Activated CD8-positive, alpha-beta memory T cell treated with anti-CD3 and anti-CD28 coated beads for 24 hours (primary cell): ENCODE data around the gene TACC2.
"Not testable (repeated sequence)": the region's sequence is repeated elsewhere in the genome, so short reads cannot be mapped to it uniquely, and the experiment has no call there.

ENCODE experiments used
- DNase-seq: peaks from one replicate; pipeline ENCODE4 v3.0.0-alpha.2; 2020

Gene TACC2

DNA sequence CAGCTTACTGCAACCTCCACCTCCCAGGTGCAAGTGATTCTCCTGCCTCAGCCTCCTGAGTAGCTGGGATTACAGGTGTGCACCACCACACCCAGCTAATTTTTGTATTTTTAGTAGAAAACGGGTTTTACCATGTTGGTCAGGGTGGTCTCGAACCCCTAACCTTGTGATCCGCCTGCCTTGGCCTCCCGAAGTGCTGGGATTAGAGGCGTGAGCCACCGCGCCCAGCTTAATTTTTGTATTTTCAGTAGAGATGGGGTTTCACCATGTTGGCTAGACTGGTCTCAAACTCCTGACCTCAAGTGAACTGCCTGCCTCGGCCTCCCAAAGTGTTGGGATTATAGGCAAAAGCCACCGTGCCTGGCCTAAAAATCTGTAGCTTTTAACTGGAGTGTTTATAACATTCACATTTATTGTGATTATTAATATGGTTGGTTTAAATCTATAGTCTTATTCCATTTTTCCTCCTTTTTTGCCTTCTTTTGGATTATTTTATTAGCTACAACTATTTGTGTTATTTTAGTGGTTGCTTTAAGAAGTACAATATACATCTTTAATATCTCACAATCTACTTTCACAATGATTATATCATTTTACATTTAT lies 77.5 kb downstream of the TACC2 start:
- not testable (repeated sequence) for DNase-seq

DNA sequence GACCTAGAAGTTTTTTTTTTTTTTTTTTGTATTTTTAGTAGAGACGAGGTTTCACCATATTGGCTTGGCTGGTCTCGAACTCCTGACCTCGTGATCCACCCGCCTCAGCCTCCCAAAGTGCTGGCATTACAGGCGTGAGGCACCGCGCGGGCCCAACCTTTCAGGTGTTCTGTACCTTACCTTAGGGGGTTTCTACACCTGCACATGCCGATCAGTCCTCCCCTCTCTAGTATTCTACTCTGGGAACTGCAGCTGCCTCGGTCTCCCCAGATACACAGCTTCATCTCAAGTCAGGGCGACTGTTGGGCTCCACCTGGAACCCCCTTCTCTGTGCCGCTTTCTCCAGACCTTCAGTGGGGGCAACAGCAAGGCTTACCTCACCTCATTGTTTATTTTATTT lies 79.9 kb downstream of the TACC2 start:
- DNase-seq = no peak

DNA sequence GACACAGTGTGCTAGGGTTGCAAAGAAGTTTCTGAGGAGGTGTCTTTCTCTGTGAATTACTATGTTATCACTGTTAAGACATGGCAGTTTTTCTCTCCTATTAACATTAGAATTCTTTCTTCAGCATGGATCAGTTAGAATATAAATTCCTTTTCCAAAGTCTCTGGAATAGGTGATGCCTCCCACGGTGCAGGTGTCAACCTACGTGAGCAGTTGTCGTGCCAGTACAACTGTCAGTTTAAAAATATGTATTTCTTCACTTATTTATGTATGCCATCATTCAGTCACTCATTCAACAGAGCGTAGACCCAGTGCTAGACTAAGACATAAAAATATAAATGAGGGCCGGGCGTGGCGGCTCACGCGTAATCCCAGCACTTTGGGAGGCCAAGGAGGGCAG lies 83.5 kb downstream of the TACC2 start:
- DNase-seq = no peak

DNA sequence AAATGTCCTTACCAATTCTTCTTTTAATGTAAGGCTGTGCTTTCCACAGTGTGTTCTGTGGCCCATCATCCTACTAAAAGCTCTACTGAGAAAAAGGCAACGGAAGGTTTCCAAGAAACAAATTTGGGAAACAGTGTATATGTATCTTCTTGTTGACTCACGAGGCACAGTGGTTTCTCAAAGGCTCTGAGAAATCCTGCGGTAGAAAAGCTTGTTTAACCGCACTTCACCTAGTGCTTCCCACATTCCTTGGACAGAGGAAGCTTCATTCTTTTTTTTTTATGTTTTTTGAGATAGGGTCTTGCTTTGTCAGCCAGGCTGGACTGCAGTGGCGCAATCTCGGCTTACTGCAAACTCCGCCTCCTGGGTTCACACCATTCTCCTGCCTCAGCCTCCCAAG lies 84.5 kb downstream of the TACC2 start:
- no peak for DNase-seq

DNA sequence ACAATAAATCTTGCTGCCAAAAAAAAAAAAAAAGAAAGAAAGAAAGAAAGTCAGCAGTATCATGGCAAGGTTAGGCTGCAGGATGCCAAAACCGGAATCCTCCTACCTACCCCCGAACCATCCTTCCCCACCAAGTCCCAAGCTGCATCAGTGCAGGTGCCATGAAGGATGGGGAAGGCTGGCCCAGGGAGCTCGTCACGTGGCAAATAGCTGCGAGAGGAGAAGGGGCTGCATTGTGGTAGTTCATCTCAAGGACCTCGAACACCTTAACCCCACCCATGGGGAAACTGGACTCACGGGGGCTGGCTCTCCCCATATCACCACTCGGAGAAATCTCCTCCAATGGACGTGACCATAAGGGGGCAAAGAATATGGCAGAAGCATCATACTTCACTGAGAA lies 86.2 kb downstream of the TACC2 start:
- no peak for DNase-seq

DNA sequence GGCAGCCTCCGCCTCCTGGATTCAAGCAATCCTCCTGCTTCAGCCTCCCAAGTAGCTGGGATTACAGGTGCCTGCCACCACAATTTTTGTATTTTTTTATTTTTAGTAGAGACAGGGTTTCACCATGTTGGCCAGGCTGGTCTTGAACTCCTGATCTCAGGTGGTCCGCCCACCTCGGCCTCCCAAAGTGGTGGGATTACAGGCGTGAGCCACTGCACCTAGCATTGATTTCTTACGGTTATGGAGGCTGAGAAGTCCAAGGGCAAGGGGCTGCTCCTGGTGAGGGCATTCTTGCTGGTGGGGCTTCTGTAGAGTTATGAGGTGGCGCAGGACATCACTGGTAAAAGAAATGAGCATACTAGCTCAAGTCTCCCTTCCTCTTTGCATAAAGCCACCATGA lies 86.9 kb downstream of the TACC2 start:
- DNase-seq = not testable (repeated sequence)

DNA sequence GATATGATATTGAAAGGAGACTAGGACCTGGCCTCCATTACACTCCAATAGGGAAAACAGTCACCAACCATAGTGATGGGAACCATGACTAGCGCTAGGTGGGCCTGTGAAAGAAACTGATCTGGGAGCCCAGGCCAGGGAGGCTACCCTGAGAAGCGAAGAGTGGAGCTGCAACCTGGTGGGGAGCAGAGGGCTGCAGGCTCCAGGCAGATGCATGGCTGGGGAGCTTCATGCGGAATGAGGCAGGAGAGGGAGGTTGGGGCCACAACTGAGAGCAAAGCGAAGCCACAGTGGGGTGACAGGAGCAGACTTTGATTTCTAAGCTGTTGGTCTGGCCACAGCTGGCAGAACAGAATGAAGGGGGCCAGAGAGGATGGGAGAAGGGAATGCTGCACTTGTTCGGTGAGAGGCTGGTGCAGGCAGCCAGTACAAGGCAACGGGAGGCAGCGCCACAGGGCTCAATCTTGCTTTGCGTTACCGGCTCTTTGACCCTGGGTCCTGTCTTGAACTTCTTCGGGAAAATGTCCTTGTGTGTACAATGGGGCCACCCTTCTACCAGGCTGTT lies 88.4 kb downstream of the TACC2 start:
- no peak for DNase-seq

DNA sequence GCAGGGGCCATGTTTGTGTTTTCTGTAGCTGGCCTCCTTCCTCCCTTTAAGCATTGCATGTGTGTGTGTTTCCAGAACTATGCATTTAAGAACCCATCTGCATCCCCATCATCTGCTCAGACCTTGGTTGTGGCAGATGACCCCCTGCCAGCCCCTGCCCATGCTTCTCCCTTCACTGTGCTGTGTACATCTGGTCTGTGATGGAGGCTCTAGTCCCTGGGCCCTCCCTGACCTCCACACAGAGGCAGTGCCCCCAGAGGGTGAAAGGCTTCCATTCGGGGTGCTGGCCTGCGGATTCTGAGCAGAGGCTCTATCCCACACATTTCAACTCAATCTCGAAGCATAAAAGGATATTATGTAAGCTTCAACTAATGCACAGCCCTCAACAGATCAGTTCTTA lies 89.4 kb downstream of the TACC2 start:
- no peak for DNase-seq

DNA sequence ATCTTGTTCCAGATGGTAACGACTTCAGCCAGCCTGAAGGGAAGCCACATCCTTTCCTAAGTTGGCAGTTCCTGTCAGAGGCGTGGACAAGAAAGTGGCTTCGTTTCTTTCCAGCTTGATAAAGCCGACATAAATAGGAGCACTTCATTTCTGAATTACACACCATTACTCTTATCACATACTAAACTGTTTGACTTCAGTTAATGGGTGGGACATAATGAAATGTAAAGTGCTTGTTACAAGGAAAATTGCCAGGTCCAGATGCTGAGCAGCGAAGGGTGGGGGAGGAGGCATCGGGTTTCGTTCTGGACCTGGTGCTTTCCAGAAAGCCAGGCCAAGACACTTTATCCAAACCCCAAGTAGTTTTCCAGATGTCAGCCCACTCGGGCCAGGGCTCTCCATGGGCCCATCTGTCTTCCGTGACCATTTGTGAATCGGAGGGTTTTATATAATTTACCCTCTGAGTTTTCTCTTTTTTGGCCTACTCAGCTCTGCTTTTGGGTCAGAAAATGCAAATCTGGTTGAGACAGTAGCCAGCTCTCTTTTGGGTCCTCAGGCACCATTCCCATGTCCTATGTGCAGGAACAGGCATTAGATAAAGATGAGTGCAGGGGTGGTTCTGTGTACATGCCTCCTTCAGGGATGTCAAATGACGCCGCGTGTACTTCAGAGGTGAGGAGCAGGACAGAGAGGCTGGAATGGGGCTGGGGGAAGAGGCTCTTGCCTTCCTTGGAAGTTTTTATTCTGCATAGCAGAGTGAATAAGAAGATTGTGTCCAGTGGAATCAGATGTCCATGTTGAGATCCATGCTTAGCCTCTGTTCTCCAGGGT lies 90.2 kb downstream of the TACC2 start:
- DNase-seq = no peak

DNA sequence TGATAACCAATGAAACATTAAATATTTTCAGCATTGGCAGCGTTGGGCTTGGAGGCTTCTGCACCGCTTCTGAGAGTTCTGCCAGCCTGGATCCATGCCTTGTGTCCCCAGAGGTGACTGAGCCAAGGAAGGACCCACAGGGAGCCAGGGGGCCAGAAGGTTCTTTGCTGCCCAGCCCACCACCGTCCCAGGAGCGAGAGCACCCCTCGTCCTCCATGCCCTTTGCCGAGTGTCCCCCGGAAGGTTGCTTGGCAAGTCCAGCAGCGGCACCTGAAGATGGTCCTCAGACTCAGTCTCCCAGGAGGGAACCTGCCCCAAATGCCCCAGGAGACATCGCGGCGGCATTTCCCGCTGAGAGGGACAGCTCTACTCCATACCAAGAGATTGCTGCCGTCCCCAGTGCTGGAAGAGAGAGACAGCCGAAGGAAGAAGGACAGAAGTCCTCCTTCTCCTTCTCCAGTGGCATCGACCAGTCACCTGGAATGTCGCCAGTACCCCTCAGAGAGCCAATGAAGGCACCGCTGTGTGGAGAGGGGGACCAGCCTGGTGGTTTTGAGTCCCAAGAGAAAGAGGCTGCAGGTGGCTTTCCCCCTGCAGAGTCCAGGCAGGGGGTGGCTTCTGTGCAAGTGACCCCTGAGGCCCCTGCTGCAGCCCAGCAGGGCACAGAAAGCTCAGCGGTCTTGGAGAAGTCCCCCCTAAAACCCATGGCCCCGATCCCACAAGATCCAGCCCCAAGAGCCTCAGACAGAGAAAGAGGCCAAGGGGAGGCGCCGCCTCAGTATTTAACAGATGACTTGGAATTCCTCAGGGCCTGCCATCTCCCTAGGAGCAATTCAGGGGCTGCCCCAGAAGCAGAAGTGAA lies 93.9 kb downstream of the TACC2 start:
- DNase-seq = no peak

DNA sequence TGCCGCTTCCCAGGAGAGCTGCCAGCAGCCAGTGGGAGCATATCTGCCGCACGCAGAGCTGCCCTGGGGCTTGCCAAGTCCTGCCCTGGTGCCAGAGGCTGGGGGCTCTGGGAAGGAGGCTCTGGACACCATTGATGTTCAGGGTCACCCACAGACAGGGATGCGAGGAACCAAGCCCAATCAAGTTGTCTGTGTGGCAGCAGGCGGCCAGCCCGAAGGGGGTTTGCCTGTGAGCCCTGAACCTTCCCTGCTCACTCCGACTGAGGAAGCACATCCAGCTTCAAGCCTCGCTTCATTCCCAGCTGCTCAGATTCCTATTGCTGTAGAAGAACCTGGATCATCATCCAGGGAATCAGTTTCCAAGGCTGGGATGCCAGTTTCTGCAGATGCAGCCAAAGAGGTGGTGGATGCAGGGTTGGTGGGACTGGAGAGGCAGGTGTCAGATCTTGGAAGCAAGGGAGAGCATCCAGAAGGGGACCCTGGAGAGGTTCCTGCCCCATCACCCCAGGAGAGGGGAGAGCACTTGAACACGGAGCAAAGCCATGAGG lies 94.6 kb downstream of the TACC2 start:
- DNase-seq = no peak

DNA sequence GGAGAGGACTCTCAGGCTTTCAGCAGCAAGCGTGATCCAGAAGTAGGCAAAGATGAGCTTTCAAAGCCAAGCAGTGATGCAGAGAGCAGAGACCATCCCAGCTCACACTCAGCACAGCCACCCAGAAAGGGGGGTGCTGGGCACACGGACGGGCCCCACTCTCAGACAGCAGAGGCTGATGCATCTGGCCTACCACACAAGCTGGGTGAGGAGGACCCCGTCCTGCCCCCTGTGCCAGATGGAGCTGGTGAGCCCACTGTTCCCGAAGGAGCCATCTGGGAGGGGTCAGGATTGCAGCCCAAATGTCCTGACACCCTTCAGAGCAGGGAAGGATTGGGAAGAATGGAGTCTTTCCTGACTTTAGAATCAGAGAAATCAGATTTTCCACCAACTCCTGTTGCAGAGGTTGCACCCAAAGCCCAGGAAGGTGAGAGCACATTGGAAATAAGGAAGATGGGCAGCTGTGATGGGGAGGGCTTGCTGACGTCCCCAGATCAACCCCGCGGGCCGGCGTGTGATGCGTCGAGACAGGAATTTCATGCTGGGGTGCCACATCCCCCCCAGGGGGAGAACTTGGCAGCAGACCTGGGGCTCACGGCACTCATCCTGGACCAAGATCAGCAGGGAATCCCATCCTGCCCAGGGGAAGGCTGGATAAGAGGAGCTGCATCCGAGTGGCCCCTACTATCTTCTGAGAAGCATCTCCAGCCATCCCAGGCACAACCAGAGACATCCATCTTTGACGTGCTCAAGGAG lies 95.5 kb downstream of the TACC2 start:
- no peak for DNase-seq

DNA sequence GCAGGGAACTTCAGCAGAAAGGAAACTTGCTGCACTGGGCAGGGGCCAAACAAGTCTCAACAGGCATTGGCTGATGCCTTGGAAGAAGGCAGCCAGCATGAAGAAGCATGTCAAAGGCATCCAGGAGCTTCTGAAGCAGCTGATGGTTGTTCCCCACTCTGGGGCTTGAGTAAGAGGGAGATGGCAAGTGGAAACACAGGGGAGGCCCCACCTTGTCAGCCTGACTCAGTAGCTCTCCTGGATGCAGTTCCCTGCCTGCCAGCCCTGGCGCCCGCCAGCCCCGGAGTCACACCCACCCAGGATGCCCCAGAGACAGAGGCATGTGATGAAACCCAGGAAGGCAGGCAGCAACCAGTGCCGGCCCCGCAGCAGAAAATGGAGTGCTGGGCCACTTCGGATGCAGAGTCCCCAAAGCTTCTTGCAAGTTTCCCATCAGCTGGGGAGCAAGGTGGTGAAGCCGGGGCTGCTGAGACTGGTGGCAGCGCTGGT lies 96.5 kb downstream of the TACC2 start:
- no peak for DNase-seq

DNA sequence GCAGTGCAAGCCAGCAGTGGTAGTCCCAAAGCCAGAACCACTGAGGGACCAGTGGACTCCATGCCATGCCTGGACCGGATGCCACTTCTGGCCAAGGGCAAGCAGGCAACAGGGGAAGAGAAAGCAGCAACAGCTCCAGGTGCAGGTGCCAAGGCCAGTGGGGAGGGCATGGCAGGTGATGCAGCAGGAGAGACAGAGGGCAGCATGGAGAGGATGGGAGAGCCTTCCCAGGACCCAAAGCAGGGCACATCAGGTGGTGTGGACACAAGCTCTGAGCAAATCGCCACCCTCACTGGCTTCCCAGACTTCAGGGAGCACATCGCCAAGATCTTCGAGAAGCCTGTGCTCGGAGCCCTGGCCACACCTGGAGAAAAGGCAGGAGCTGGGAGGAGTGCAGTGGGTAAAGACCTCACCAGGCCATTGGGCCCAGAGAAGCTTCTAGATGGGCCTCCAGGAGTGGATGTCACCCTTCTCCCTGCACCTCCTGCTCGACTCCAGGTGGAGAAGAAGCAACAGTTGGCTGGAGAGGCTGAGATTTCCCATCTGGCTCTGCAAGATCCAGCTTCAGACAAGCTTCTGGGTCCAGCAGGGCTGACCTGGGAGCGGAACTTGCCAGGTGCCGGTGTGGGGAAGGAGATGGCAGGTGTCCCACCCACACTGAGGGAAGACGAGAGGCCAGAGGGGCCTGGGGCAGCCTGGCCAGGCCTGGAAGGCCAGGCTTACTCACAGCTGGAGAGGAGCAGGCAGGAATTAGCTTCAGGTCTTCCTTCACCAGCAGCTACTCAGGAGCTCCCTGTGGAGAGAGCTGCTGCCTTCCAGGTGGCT lies 97.7 kb downstream of the TACC2 start:
- DNase-seq = no peak

DNA sequence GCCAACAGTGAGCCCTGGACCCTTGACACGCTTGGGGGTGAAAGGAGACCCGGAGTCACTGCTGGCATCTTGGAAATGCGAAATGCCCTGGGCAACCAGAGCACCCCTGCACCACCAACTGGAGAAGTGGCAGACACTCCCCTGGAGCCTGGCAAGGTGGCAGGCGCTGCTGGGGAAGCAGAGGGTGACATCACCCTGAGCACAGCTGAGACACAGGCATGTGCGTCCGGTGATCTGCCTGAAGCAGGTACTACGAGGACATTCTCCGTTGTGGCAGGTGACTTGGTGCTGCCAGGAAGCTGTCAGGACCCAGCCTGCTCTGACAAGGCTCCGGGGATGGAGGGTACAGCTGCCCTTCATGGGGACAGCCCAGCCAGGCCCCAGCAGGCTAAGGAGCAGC lies 98.5 kb downstream of the TACC2 start:
- DNase-seq = no peak

DNA sequence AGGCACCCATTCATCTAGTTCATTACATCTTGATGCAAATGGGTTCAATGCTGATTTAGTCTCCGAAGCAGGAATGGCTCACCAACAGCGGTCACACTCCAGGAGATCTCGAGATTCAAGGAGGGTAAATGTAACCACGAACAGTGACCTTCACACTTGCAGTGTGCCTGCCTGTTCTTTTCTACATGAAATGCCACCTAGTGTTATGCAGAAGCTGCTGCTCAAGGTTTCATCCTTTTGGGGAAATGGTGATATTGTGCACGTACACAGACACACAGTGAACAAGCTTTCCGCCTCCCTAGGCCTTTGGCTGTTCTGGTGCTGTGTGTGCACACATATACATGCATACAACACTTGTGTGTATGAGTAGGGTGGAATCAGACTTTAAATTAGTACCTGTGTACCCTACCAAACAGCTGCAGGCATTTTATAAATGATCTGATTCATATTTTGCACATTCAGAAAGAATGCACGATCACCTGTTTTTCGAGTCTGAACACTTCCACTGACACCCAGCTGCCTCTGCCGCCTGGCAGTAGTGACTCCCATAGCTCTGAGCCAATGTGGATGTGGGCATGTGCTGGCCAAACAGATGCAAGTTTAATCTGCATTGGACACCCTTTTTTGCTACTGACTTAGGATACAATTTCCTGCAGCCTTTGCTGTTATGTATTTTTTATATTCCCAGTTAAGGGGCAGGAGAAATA lies 100.5 kb downstream of the TACC2 start:
- no peak for DNase-seq

DNA sequence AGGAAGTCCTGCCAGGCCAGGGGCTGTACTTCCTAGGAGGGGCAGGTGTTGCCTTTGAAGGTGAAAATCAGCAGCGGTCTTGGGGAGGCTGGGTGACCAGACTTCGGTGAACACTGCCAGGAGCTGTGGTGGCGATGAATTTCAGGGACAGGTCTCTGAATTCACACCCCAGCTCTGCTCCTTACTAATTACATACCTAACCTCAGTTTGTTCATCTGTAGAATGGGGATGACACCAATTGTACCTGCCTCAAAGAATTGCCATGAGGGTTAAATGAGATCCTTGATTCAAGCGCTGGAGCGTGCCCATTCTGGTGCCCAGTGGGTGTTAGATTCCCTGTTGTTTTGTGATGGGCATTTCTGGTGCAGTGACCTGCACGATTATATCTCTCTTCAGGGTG lies 102.8 kb downstream of the TACC2 start:
- DNase-seq = no peak

DNA sequence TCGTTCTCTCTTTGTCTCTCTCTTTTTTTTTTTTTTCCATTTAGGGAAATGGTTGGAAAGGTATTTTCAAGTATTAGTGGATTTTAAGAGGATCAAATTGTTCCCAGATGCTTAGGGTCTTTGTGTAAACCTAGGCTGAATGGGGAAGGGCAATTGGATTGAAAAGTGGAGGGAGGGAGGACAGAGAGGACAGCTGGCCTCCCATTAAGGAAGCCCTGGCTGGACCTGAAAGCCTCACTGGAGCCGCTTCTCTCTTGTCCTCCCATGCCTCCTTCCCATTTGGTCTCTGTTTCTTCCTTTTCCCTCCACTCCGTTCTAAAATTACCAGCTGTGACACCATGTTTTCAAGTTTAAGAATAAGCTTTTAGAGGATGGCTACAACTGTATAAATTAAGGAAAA lies 104.1 kb downstream of the TACC2 start:
- DNase-seq = no peak

DNA sequence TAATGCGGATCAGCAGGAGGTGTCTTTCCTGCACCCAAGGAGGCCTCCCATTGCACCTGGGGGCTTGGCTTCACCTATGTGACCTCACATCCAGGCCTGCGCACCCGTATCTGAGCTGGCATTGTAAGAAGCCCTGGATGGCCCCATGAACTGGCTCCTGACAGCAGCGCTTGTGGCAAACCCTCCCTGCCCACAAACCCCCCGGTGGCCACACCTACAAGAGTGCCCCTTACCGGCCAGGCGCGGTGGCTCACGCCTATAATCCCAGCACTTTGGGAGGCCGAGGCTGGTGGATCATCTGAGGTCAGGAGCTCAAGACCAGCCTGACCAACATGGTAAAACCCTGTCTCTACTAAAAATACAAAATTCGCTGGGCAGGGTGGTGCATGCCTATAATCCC lies 107.2 kb downstream of the TACC2 start:
- DNase-seq = not testable (repeated sequence)

DNA sequence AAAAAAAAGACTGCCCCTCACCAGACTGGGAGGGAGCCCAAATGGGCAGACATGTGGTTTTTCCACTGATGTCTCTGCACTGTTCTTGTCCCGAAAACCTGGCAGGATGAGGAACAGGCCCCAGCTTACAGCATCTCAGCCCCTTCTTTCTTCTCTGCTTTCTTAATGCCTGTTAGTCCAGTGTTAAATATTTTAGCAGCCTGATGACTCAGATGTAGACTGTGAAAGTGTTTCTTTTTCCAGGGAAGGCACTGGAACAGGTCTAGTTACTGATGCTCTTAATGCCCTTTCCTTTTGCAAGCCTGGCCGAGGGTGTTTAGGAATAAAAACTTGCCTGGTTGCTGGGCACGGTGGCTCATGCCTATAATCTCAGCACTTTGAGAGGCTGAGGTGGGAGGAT lies 107.7 kb downstream of the TACC2 start:
- DNase-seq = no peak

DNA sequence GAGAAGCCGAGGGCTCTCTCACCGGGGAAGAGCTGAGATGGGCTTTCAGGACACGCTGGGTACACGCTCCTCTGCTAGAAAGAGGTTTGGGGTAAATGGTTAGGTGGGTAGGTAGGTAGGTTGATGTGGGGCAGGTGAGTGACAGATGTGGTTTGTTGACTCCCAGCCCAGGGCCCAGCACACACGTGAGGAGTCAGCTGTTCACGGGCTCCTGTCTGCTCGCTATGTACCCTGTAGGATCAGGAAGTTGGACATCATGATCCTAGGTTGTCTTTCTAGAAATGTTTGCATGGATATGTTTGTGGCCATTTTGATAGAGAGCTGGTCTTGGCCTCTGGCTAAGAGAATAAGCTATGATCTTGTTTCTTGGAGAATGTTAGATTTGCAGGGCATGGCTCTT lies 109.0 kb downstream of the TACC2 start:
- DNase-seq = no peak
